Left ventricle myocardium inferior (tissue), 1 donor: ENCODE results near the gene ARPC5. TPM values are rescaled to one million over a fixed set of nuclear protein-coding genes. Genes with fewer than 3 reads are reported as not detected.

ENCODE experiments used
- DNase-seq: peaks from one replicate; pipeline ENCODE4 v3.0.0-alpha.2; 2020
- H3K27ac ChIP-seq: fragments of 200-600 bp; replicated peaks from 2 replicates; pipeline ENCODE4 v1.8.0; 2021
- H3K27me3 ChIP-seq: fragments of 200-600 bp; 2 replicates; pipeline ENCODE4 v1.8.0; 2021; ENCODE audit warnings: low read depth
- H3K36me3 ChIP-seq: fragments of 200-600 bp; 2 replicates; pipeline ENCODE4 v1.8.0; 2021
- H3K4me1 ChIP-seq: fragments of 200-600 bp; 2 replicates; pipeline ENCODE4 v1.8.0; 2021
- H3K4me3 ChIP-seq: fragments of 200-600 bp; 2 replicates; pipeline ENCODE4 v1.8.0; 2021; ENCODE audit warnings: mild to moderate bottlenecking, moderate library complexity
- H3K9me3 ChIP-seq: fragments of 200-600 bp; replicated peaks from 2 replicates; pipeline ENCODE4 v1.8.0; 2021
- CTCF ChIP-seq: fragments of 200-600 bp; IDR thresholded peaks from 2 replicates; pipeline ENCODE4 v1.8.0; 2021; ENCODE audit warnings: antibody characterized with exemption, mild to moderate bottlenecking, borderline replicate concordance
- intact Hi-C: fragments of 100-400 bp; cut with micrococcal nuclease; formaldehyde crosslinking; loops from one replicate; pipeline ENCODE4 v1.11.0; 2022
- total RNA-seq: library from RNA; stranded (reverse); fragmentation: NEBNext Ultra II Directional; extraction: Animal tissue kit (Norgen Biotek cat#: 25700); gene quantifications from one replicate; pipeline ENCODE4 v1.2.1, GENCODE V29; 2021
- donor health status: DM: no; HTN: yes; CAD: no; lungs with severe emphysema.

ARPC5 gene
- total RNA-seq, 1 donor from 2014 or later: 33.6 TPM

DNA sequence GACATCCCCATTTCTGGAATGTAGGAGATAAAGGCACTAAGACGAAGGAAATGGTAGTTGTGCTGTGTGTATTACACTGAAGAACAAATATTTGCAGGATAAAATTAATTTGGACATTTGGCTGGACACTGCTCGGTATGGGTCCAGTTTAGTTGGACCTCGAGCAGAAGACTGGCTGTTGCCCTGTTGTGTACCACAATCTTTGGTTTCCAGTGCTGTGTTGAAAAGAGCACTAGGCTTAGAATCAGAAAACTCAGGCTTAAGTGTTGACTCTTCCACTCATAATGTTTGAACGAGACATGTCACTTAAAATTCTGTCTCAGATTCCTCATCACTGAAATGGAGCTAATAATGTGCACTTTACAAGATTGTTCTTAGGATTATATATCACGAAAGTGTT is 1.2 kb upstream of the ARPC5 start:
- TF ChIP-seq CTCF: no peak
- Histone ChIP-seq H3K27me3 (no peaks in the 10 kb centered on the region), H3K4me3 (peak overlapping the region; percentile 86), H3K27ac (peak overlapping the region; percentile 97), H3K36me3 (no peaks in the 10 kb centered on the region), H3K9me3 (no peaks in the 10 kb centered on the region), H3K4me1 (peaks cover 52% of the 10 kb centered on the region)
- no peak for DNase-seq
- intact Hi-C loops: loop anchor here (10.0 kb wide), 1 partner anchor 162 kb away; the partner anchor contains the start of gene SMG7

DNA sequence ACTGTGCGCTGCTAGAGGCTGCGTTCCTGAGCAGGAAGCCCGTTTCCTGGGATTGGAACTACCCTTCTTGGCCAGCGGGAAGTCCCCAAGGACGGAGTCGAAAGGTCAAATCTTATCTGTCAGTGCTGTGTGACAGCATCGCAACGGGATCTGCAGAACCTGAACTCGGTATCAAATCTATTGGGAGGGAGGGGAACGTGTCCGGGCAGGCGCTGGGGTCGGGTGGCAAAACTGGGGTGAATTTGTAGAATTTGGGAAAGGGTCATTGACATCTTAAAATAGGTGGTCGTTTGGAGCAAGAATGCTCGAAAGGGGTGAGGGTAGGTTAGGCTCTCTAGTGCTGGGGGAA is 725 bp upstream of the ARPC5 start:
- Histone ChIP-seq H3K27ac (peak overlapping the region; percentile 97), H3K4me3 (peak overlapping the region; percentile 86), H3K4me1 (peaks cover 56% of the 10 kb centered on the region), H3K36me3 (no peaks in the 10 kb centered on the region), H3K9me3 (no peaks in the 10 kb centered on the region), H3K27me3 (no peaks in the 10 kb centered on the region)
- TF ChIP-seq CTCF: no peak
- no peak for DNase-seq
- intact Hi-C loops: loop anchor here (10.0 kb wide), 1 partner anchor 162 kb away; the partner anchor contains the start of gene SMG7

- Histone ChIP-seq H3K4me1 (peaks cover 68% of the 10 kb centered on the region), H3K9me3 (no peaks in the 10 kb centered on the region), H3K36me3 (peaks cover 11% of the 10 kb centered on the region), H3K4me3 (peak overlapping the region; percentile 86), H3K27ac (peak overlapping the region; percentile 97), H3K27me3 (no peaks in the 10 kb centered on the region)
- intact Hi-C loops: loop anchor here (10.0 kb wide), 1 partner anchor 160 kb away; the partner anchor contains the start of gene SMG7
- TF ChIP-seq CTCF: no peak
- DNase-seq: peak; percentile 48
Measured at GRCh38 chr1:183635099-183635605, 431 bp downstream of the ARPC5 start.

GRCh38 chr1:183634429-183635065 is 1.0 kb downstream of the ARPC5 start:
- intact Hi-C loops: loop anchor here (10.0 kb wide), 1 partner anchor 160 kb away; the partner anchor contains the start of gene SMG7
- Histone ChIP-seq H3K27me3 (no peaks in the 10 kb centered on the region), H3K36me3 (peaks cover 17% of the 10 kb centered on the region), H3K9me3 (no peaks in the 10 kb centered on the region), H3K4me3 (peak overlapping the region; percentile 86), H3K4me1 (peaks cover 74% of the 10 kb centered on the region), H3K27ac (peak overlapping the region; percentile 97)
- no peak for TF ChIP-seq CTCF
- no peak for DNase-seq

GRCh38 chr1:183633676-183634343 is 1.8 kb downstream of the ARPC5 start:
- Histone ChIP-seq H3K4me3 (peak overlapping the region; percentile 86), H3K4me1 (peaks cover 81% of the 10 kb centered on the region), H3K36me3 (peaks cover 25% of the 10 kb centered on the region), H3K27me3 (no peaks in the 10 kb centered on the region), H3K9me3 (no peaks in the 10 kb centered on the region), H3K27ac (peak overlapping the region; percentile 97)
- intact Hi-C loops: loop anchor here (10.0 kb wide), 1 partner anchor 159 kb away; the partner anchor contains the start of gene SMG7
- TF ChIP-seq CTCF: peak; percentile 60
- DNase-seq: no peak
